ENCODE data around the gene SFRP5. TPM values are rescaled to one million over a fixed set of nuclear protein-coding genes. Genes with fewer than 3 reads are reported as not detected.

The SFRP5 gene
- total and polyA plus RNA-seq, 2 donors (not counting 3 experiments of a cell fraction or from before 2014, with no cell fraction given), result not detected

GRCh38 chr10:97800474-97800873, 28.7 kb upstream of the SFRP5 start:
- FAIRE-seq (no peak), DNase-seq (ENCODE audit: low read depth, low spot score) (no peak)
- no peaks in the 10 kb centered on the region for H3K79me2 ChIP-seq (ENCODE audit: control insufficient read depth, insufficient read depth, low read length)
- ChIA-PET POLR2A (no interaction called here), CTCF (interaction anchor here (1.1 to 2.4 kb wide), 3 partner anchors 9 to 241 kb away, joined by 3 to 10 read pairs (median 4); no protein-coding TSS in a partner anchor)
- H3K4me2 ChIP-seq (ENCODE audit: insufficient read depth, low read length), result no peak overlapping the region
- no TSS peak for BruUV-seq (replicated peaks)
- no peaks in the 10 kb centered on the region for H3K4me1 ChIP-seq (ENCODE audit: control insufficient read depth, extremely low read depth, insufficient read depth, low read length)
- no peaks in the 10 kb centered on the region for H3K36me3 ChIP-seq (ENCODE audit: control insufficient read depth in 2 of 2, extremely low read depth in 1 of 2, insufficient read depth in 2 of 2, low read length in 2 of 2)
- TF ChIP-seq MAX (IDR thresholded peaks at IDR 0.05; ENCODE audit: insufficient read depth, insufficient read length) (no peak), GATA2 (IDR thresholded peaks at IDR 0.05; ENCODE audit: insufficient read depth, insufficient read length, low read depth, low read length) (no peak), POLR2A (IDR thresholded peaks at IDR 0.05; ENCODE audit: low read depth, low read length) (no peak), EZH2 (IDR thresholded peaks at IDR 0.05; ENCODE audit: borderline replicate concordance, low read depth, low read length, severe bottlenecking) (no peak), FOS (IDR thresholded peaks at IDR 0.05; ENCODE audit: borderline replicate concordance, insufficient read depth, low read length) (no peak), MYC (IDR thresholded peaks at IDR 0.05; ENCODE audit: low read depth, low read length) (no peak), JUN (IDR thresholded peaks at IDR 0.05; ENCODE audit: borderline replicate concordance, insufficient read depth, insufficient read length, low read depth) (no peak), CTCF (IDR thresholded peaks at IDR 0.05; ENCODE audit: extremely low read depth in 1 of 2, insufficient read depth in 1 of 2, low read depth in 1 of 2, low read length in 2 of 2) (no peak), POLR2AphosphoS5 (IDR thresholded peaks at IDR 0.05; ENCODE audit: insufficient read depth, low read depth, low read length) (no peak)
- intact Hi-C loops (cut with micrococcal nuclease), result no loop called here
- no peaks in the 10 kb centered on the region for H3K9me1 ChIP-seq (replicated peaks; ENCODE audit: control insufficient read depth, extremely low read depth, insufficient read depth, low read length)
- dilution Hi-C loops (cut with MboI; ENCODE audit: extremely low pct_ligation_motif_present, low sequenced_read_pairs), result no loop called here
- H3K9ac ChIP-seq (replicated peaks; ENCODE audit: extremely low read depth, insufficient read depth, low read length), result no peak overlapping the region
- no peak overlapping the region for H3K4me3 ChIP-seq (replicated peaks in 1 of 3; ENCODE audit: insufficient read depth in 1 of 3, low read depth in 1 of 3, low read length in 3 of 3)
- no peaks in the 10 kb centered on the region for H4K20me1 ChIP-seq (replicated peaks; ENCODE audit: control insufficient read depth, extremely low read depth, insufficient read depth, low read length)
- H3K9me3 ChIP-seq (replicated peaks; ENCODE audit: control insufficient read depth, insufficient read depth, low read length), result no peaks in the 10 kb centered on the region
- H3K27me3 ChIP-seq (ENCODE audit: control insufficient read depth in 2 of 2, insufficient read depth in 2 of 2, low read length in 2 of 2), result peaks cover 0 to 3% of the 10 kb centered on the region in 2 experiments
- H3K27ac ChIP-seq (ENCODE audit: insufficient read depth, low read depth, low read length), result no peak overlapping the region
- H2AFZ ChIP-seq (ENCODE audit: low read depth, low read length), result no peak overlapping the region

Measured in endothelial cell of umbilical vein (primary cell).